ENCODE data around the gene RCVRN. TPM values are rescaled to one million over a fixed set of nuclear protein-coding genes. Genes with fewer than 3 reads are reported as not detected.
A peak's percentile ranks its signal among the peaks of the same experiment; 100 is the strongest.

Gene RCVRN
- total and polyA plus RNA-seq, 3 experiments from 2014 or later, result not detected

GRCh38 chr17:9918804-9919352 is 13.8 kb upstream of the RCVRN start:
- no peaks in the 10 kb centered on the region for H3K36me3 ChIP-seq (ENCODE audit: insufficient read depth, low read length)

GRCh38 chr17:9918352-9918751 is 13.3 kb upstream of the RCVRN start:
- Histone ChIP-seq H3K9me3 (ENCODE audit: low read length) (no peaks in the 10 kb centered on the region), H3K36me3 (ENCODE audit: insufficient read depth, low read length) (no peaks in the 10 kb centered on the region), H3K4me1 (ENCODE audit: insufficient read depth, low read length) (no peaks in the 10 kb centered on the region), H3K27me3 (ENCODE audit: insufficient read depth, low read length, poor library complexity, severe bottlenecking) (no peaks in the 10 kb centered on the region), H3K27ac (ENCODE audit: low read depth, low read length) (no peak overlapping the region), H3K4me3 (ENCODE audit: low read length) (no peak overlapping the region)
- DNase-seq, result no peak
- ChIA-PET POLR2A (no interaction called here), CTCF (no interaction called here)
- H3K36me3 Mint-ChIP-seq, result peaks cover 3 to 4% (median 4%) of the 10 kb centered on the region in 3 donors
- no peaks in the 10 kb centered on the region for H3K27me3 Mint-ChIP-seq
- H3K4me3 Mint-ChIP-seq, result no peak overlapping the region
- no peaks in the 10 kb centered on the region for H3K4me1 Mint-ChIP-seq
- no peak overlapping the region for H3K27ac Mint-ChIP-seq
- H3K9me3 Mint-ChIP-seq, result no peaks in the 10 kb centered on the region

More at GRCh38 chr17:9918804-9919352, 13.8 kb upstream of the RCVRN start:
- Histone ChIP-seq H3K4me1 (ENCODE audit: insufficient read depth, low read length) (no peaks in the 10 kb centered on the region), H3K27me3 (ENCODE audit: insufficient read depth, low read length, poor library complexity, severe bottlenecking) (no peaks in the 10 kb centered on the region), H3K27ac (ENCODE audit: low read depth, low read length) (no peak overlapping the region), H3K4me3 (ENCODE audit: low read length) (no peak overlapping the region), H3K9me3 (ENCODE audit: low read length) (no peaks in the 10 kb centered on the region)
- ChIA-PET POLR2A (no interaction called here), CTCF (no interaction called here)
- peaks cover 3 to 4% (median 4%) of the 10 kb centered on the region in 3 donors for H3K36me3 Mint-ChIP-seq
- H3K27me3 Mint-ChIP-seq, result no peaks in the 10 kb centered on the region
- DNase-seq, result no peak
- H3K4me3 Mint-ChIP-seq, result no peak overlapping the region
- H3K27ac Mint-ChIP-seq, result no peak overlapping the region
- no peaks in the 10 kb centered on the region for H3K9me3 Mint-ChIP-seq
- H3K4me1 Mint-ChIP-seq, result no peaks in the 10 kb centered on the region

- Mint-ChIP-seq H3K27me3 (no peaks in the 10 kb centered on the region), H3K4me3 (no peak overlapping the region), H3K36me3 (peaks cover 3 to 4% (median 4%) of the 10 kb centered on the region in 3 donors), H3K9me3 (no peaks in the 10 kb centered on the region), H3K4me1 (no peaks in the 10 kb centered on the region), H3K27ac (no peak overlapping the region)
- ChIA-PET CTCF (no interaction called here), POLR2A (no interaction called here)
- H3K4me1 ChIP-seq (ENCODE audit: insufficient read depth, low read length), result no peaks in the 10 kb centered on the region
- H3K27me3 ChIP-seq (ENCODE audit: insufficient read depth, low read length, poor library complexity, severe bottlenecking), result no peaks in the 10 kb centered on the region
- no peak overlapping the region for H3K27ac ChIP-seq (ENCODE audit: low read depth, low read length)
- H3K36me3 ChIP-seq (ENCODE audit: insufficient read depth, low read length), result no peaks in the 10 kb centered on the region
- DNase-seq, result no peak
- no peak overlapping the region for H3K4me3 ChIP-seq (ENCODE audit: low read length)
- no peaks in the 10 kb centered on the region for H3K9me3 ChIP-seq (ENCODE audit: low read length)
These were observed 12.7 kb upstream of the RCVRN start for GRCh38 chr17:9917801-9918200.

DNA sequence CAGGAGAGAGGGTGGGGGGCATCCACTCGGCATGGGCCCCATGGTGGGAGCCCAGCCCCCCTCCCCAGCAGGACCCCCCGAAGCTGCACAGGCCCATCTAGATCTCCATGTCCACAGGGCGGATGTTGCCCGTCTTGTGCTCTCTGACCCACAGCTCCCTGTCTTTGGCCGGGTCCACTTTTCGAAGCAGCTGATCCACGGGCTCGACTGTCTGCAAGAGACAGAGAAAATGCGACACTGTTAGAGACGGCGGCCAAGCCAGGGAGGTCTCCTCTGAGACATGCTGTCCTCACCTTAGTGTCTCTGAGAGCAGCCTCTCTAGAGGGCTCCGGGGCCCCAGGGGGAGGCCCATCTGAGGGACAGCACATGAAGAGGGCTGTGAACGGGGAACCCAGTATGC is 12.1 kb upstream of the RCVRN start:
- Mint-ChIP-seq H3K4me1 (no peaks in the 10 kb centered on the region), H3K36me3 (peaks cover 3 to 4% (median 4%) of the 10 kb centered on the region in 3 donors), H3K27ac (no peak overlapping the region), H3K9me3 (no peaks in the 10 kb centered on the region), H3K27me3 (no peaks in the 10 kb centered on the region), H3K4me3 (no peak overlapping the region)
- no peaks in the 10 kb centered on the region for H3K36me3 ChIP-seq (ENCODE audit: insufficient read depth, low read length)
- POLR2A ChIA-PET, result no interaction called here
- no peaks in the 10 kb centered on the region for H3K27me3 ChIP-seq (ENCODE audit: insufficient read depth, low read length, poor library complexity, severe bottlenecking)
- DNase-seq, result no peak
- CTCF ChIA-PET, result no interaction called here
- no peaks in the 10 kb centered on the region for H3K9me3 ChIP-seq (ENCODE audit: low read length)
- no peaks in the 10 kb centered on the region for H3K4me1 ChIP-seq (ENCODE audit: insufficient read depth, low read length)
- no peak overlapping the region for H3K4me3 ChIP-seq (ENCODE audit: low read length)
- no peak overlapping the region for H3K27ac ChIP-seq (ENCODE audit: low read depth, low read length)

DNA sequence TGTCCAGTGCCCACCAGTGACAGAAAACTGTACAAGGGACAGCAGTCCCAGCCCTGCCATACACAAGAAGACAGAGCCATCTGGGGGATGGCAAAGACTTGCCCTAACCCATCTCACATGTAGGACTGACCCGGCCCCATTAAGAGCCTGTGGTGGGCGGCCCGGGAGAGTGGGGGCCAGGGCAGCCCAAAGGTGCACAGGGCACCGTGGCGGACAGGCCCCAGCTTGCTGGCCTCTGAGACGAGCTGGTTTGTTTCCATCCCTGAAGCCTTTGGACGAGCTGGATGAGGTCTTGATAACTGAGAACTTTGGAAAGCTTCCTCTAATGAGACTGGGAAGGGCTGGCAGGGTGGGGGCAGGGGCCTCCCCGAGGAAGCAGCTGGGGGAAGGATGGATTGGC is 11.0 kb upstream of the RCVRN start:
- Mint-ChIP-seq H3K4me1 (no peaks in the 10 kb centered on the region), H3K36me3 (peaks cover 3 to 4% (median 4%) of the 10 kb centered on the region in 3 donors), H3K4me3 (no peak overlapping the region), H3K27me3 (no peaks in the 10 kb centered on the region), H3K9me3 (no peaks in the 10 kb centered on the region), H3K27ac (no peak overlapping the region)
- no peaks in the 10 kb centered on the region for H3K27me3 ChIP-seq (ENCODE audit: insufficient read depth, low read length, poor library complexity, severe bottlenecking)
- ChIA-PET POLR2A (no interaction called here), CTCF (no interaction called here)
- H3K36me3 ChIP-seq (ENCODE audit: insufficient read depth, low read length), result no peaks in the 10 kb centered on the region
- no peak overlapping the region for H3K4me3 ChIP-seq (ENCODE audit: low read length)
- no peaks in the 10 kb centered on the region for H3K9me3 ChIP-seq (ENCODE audit: low read length)
- no peak for DNase-seq
- H3K27ac ChIP-seq (ENCODE audit: low read depth, low read length), result no peak overlapping the region
- no peaks in the 10 kb centered on the region for H3K4me1 ChIP-seq (ENCODE audit: insufficient read depth, low read length)

GRCh38 chr17:9913476-9913875 is 8.4 kb upstream of the RCVRN start:
- CTCF ChIA-PET, result no interaction called here
- no peak overlapping the region for H3K27ac Mint-ChIP-seq
- H3K4me3 Mint-ChIP-seq, result no peak overlapping the region

DNA sequence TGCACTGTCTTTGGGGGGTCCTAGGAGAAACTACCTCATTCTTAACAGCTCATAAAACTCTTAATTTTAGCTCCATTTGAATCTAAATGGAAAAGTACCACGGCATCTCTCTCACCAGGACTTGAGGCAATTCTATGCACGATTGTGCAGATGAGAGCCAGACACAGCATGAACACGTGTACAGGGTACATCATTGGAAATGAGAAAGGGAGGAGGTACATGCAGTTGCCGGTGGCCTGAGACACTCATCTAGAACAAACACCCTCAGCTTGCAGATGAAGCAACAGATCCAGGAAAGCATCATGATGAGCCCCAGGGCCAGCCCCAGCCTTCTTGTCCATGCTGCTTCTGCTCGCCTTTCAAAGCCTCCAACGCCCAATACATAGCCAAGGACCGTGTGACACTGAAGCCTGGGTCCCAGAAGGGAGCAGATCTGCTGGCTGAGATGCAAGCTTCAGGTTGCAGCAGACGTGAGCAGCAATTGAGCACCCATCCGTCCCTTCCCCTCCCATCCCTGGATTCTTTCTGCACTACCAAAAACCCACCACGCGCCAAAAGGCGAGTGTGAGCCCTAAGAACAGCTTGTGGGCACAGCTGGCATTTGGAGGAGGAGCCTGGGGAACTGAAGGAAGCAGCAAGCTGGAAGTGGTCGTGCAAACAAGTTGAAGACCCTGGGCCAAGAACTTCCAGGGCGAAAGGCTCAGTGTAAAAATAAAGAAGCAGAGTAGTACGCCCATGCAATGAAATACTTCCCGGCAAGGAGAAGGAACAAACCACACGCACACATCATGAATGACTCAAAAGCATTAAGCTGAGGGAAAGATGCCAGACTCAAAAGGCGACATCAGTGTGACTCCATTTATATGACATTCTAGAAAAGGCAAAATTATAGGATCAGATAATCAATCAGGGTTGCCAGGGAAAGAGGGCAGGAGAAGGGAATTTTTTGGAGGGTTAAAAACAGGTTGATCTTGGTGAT is 7.3 kb upstream of the RCVRN start:
- no peaks in the 10 kb centered on the region for H3K27me3 ChIP-seq (ENCODE audit: insufficient read depth, low read length, poor library complexity, severe bottlenecking)
- no peaks in the 10 kb centered on the region for H3K4me1 ChIP-seq (ENCODE audit: insufficient read depth, low read length)
- Mint-ChIP-seq H3K27ac (peak overlapping the region in 1 of 8 donors; percentile 61), H3K27me3 (peaks cover 0 to 4% of the 10 kb centered on the region in 2 donors), H3K9me3 (no peaks in the 10 kb centered on the region), H3K36me3 (peaks cover 0 to 3% (median 0%) of the 10 kb centered on the region in 3 donors), H3K4me3 (no peak overlapping the region), H3K4me1 (no peaks in the 10 kb centered on the region)
- no peak overlapping the region for H3K27ac ChIP-seq (ENCODE audit: low read depth, low read length)
- no peak overlapping the region for H3K4me3 ChIP-seq (ENCODE audit: low read length)
- ChIA-PET CTCF (interaction anchor here (1.3 to 1.6 kb wide), 2 partner anchors 12 to 20 kb away, joined by 3 to 7 read pairs; no protein-coding TSS in a partner anchor), POLR2A (no interaction called here)
- no peak for DNase-seq
- no peaks in the 10 kb centered on the region for H3K9me3 ChIP-seq (ENCODE audit: low read length)
- no peaks in the 10 kb centered on the region for H3K36me3 ChIP-seq (ENCODE audit: insufficient read depth, low read length)

More at GRCh38 chr17:9913476-9913875, 8.4 kb upstream of the RCVRN start:
- H3K4me1 ChIP-seq (ENCODE audit: insufficient read depth, low read length), result no peaks in the 10 kb centered on the region
- Mint-ChIP-seq H3K36me3 (peaks cover 0 to 3% (median 0%) of the 10 kb centered on the region in 3 donors), H3K9me3 (no peaks in the 10 kb centered on the region), H3K27me3 (peaks cover 0 to 4% of the 10 kb centered on the region in 2 donors), H3K4me1 (no peaks in the 10 kb centered on the region)
- no peaks in the 10 kb centered on the region for H3K9me3 ChIP-seq (ENCODE audit: low read length)
- POLR2A ChIA-PET, result no interaction called here
- H3K27me3 ChIP-seq (ENCODE audit: insufficient read depth, low read length, poor library complexity, severe bottlenecking), result no peaks in the 10 kb centered on the region
- DNase-seq, result no peak
- no peaks in the 10 kb centered on the region for H3K36me3 ChIP-seq (ENCODE audit: insufficient read depth, low read length)
- H3K4me3 ChIP-seq (ENCODE audit: low read length), result no peak overlapping the region
- no peak overlapping the region for H3K27ac ChIP-seq (ENCODE audit: low read depth, low read length)

GRCh38 chr17:9911089-9911488 is 6.0 kb upstream of the RCVRN start:
- Mint-ChIP-seq H3K27me3 (peaks cover 0 to 4% of the 10 kb centered on the region in 2 donors), H3K9me3 (no peaks in the 10 kb centered on the region), H3K27ac (no peak overlapping the region), H3K4me3 (no peak overlapping the region), H3K36me3 (peaks cover 0 to 1% (median 0%) of the 10 kb centered on the region in 3 donors), H3K4me1 (no peaks in the 10 kb centered on the region)
- H3K4me1 ChIP-seq (ENCODE audit: insufficient read depth, low read length), result no peaks in the 10 kb centered on the region
- H3K27ac ChIP-seq (ENCODE audit: low read depth, low read length), result no peak overlapping the region
- DNase-seq, result no peak
- ChIA-PET CTCF (interaction anchor here (1.3 kb wide), 1 partner anchor 19 kb away, joined by 3 read pairs; no protein-coding TSS in a partner anchor), POLR2A (no interaction called here)
- no peaks in the 10 kb centered on the region for H3K36me3 ChIP-seq (ENCODE audit: insufficient read depth, low read length)
- H3K4me3 ChIP-seq (ENCODE audit: low read length), result no peak overlapping the region
- no peaks in the 10 kb centered on the region for H3K27me3 ChIP-seq (ENCODE audit: insufficient read depth, low read length, poor library complexity, severe bottlenecking)
- H3K9me3 ChIP-seq (ENCODE audit: low read length), result no peaks in the 10 kb centered on the region
